ENCODE results near the gene USP2.
A peak's percentile ranks its signal among the peaks of the same experiment; 100 is the strongest.

The USP2 gene

GRCh38 chr11:119320776-119321524, 60.5 kb downstream of the USP2 start:
- DNase-seq (ENCODE audit: low spot score) = peak; percentile 37

DNA sequence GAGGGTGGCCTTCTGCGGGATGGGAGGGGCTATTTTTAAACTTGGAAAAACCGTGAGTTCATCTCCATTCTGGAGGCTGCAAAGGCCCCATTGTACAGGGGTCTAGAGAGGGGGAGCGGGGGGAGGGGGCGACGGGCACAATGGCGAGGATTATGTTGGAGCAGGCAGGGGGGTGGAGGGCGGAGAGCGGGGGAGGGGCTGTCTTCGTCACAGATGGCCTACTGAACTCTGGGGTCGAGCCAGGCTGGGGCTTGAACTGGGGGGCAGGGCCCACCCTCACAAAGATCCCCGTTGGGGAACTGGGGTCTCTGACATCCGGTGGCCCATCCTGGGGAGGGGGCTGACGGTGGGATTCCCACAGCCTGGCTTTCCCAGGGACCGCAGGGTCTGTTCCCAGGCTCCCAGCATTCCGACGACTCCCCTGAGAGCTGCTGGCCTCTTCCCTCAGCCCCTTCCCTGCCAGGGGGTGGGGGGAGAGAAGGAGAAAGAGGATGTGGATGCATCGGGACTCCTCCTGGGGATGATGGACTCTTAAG, 61.2 kb downstream of the USP2 start:
- no peak for DNase-seq (ENCODE audit: low spot score)

GRCh38 chr11:119319700-119320239, 61.7 kb downstream of the USP2 start:
- DNase-seq (ENCODE audit: low spot score) = no peak

DNA sequence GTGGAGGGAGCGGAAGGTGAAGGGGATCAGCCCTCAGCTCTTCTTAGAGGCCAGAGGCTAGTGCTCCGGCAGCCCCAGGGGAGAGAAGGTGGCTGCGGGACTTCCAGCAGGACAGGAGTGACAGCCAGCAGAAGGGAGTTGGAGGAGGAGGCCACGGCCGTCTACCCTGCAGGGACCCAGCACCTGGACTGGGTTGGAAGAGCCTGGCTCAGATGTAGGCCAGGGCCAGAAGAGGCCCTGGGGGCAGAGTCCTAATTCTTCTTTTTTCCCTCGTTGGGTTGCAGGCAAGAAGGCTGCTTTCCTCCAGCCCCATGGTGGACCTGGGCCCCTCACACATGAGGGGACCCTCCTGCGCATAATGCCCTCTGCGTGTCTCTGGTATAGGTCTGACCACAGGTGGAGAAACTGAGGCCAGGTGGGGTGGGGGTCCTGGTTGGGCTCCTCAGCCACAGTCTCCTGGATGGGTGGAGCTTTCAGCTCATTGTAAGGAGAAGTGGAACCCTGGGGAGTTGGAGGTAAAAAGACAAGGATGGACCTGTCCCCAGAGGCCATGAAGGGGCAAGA, 62.3 kb downstream of the USP2 start:
- DNase-seq (ENCODE audit: low spot score) = no peak

GRCh38 chr11:119318240-119319135, 63.0 kb downstream of the USP2 start:
- DNase-seq (ENCODE audit: low spot score) = peak; percentile 24

- DNase-seq (ENCODE audit: low spot score) = no peak
These were observed 63.8 kb downstream of the USP2 start for GRCh38 chr11:119317592-119318239.

DNA sequence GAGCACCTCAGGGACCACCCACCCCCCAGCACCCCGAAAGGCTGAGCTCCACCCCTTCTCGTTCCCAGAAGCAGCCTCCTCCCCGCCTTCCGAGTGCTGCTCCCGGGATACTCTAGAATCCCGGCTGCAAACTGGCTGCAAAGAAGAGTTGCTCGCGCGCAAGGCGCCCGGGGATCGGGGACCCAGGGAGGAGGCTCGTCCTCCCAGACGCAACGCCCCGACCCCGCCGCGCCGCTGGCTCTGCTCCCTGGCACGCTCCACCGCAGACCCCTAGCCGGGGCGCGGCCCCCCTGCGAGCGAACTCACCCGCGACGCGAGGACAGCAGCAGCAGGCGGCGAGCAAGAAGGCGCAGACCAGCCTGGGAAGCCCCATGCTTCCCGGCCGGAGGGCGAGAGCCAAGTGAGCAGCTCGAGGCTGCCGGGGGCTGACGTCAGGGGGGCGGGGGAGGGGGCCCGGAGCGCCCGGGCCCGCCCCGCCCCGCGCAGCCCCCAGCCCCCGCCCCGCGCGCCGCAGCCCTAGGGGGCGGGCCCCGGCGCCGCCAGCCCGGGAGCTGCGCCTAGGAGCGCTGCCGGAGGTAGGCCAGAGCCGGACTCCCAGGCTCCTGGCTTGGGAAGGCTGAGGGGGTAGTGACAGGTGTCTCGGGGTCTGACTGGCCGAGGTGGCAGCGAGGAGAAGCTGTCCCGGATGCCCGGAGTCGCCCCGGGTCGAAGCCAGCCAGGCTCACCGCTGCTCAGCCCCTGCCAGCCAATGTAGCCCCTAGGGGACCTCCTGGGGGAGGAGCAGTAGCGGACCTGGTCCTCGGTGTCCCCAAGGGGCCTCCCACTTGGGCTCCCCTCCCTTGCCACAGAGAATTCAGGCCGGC, 64.5 kb downstream of the USP2 start, which contains the start of gene MCAM:
Gene MCAM, minus strand, starts transcription at position 402 of the 863 bp plus-strand sequence. Its CDS starts 29 bp downstream, at position 373.
- no peak for DNase-seq (ENCODE audit: low spot score)

DNA sequence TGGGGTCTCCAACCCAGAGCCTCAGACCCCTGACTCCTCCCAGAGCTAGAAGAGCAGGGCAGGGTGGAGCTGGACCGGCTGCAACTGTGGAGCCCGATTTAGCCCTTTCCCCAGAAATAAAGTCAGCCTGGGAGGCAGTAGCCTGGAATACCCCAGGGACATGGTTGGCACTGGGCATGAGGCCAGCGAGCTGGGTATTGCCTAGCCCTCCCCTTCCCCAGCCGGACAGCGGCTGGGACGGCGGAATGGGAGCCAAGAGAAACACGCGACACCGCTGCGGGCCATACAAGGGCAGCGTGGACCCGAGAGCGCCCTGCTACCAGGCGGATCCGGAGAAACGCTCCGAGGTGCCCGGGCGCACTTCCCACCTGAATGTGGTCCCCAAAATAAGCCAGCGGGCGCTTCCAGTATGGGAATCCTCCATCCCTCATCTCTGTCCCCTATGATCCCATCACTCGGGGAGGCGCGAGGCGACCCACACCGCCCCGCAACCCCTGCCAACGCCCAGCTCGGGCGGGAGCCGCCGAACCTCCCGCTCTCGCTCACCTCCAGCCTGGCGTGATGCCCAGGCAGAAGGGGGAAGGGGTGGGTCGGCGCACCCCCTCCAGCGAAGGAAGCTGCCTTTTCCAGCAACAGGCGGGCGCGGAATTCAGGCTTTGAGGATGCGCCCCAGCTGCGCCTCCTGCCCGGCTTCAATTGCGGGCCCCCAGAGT, 65.3 kb downstream of the USP2 start:
- no peak for DNase-seq (ENCODE audit: low spot score)

GRCh38 chr11:119315131-119316015, 66.1 kb downstream of the USP2 start:
- DNase-seq (ENCODE audit: low spot score) = peak; percentile 25

GRCh38 chr11:119314726-119315125, 66.8 kb downstream of the USP2 start:
- no peak for DNase-seq (ENCODE audit: low spot score)

DNA sequence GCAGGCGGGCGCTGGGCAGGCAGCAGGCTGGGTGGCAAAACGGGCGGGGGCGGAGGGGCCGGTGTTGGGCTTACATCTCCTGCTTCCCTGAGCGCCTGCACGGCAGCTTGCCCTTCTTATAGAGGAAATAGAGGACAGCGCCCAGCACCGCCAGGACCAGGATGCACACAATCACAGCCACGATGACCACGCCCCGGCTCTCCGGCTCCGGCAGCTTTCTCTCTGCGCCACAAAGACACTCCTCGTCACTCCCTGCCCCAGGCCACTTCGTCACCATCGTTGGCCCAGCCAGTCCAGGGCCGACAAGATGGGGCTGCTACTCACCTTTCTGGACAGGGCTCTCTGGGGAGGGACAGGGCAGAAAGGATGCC, 70.8 kb downstream of the USP2 start:
- DNase-seq (ENCODE audit: low spot score) = no peak

DNA sequence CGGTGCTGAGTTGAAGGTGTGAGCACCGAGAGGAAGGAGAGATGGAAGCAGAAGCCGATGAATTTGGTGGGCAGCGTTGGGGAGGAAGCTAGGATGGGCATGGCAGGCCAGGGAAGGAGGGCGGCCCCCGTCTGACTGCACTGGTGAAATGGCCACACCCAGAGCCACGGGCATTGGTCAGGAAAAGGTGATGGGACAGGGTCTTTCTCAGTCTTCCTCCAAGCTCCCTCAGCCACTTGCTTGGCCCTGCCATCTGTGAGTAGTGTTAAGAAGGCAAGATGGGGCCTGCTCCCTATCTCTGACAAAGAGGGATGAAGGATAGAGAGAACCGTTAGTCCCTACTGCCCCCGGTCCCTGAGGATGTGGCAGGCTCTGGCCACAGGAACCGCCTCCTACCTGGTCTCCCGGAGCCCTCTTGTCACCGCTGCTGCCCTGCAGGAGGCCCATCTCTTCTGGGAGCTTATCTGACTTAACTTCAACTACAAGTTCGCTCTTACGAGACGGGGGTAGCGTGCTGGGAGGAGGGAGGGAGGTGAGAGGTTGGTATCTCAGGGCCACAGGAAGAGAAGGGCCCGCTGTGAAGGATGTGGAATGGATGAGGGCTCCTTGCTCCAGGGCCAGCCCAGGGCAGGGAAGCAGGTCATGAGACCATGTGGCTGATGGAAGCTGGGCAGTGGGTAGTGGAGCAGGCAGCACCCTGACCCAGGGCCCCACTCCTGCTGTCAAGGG, 71.4 kb downstream of the USP2 start:
- no peak for DNase-seq (ENCODE audit: low spot score)

DNA sequence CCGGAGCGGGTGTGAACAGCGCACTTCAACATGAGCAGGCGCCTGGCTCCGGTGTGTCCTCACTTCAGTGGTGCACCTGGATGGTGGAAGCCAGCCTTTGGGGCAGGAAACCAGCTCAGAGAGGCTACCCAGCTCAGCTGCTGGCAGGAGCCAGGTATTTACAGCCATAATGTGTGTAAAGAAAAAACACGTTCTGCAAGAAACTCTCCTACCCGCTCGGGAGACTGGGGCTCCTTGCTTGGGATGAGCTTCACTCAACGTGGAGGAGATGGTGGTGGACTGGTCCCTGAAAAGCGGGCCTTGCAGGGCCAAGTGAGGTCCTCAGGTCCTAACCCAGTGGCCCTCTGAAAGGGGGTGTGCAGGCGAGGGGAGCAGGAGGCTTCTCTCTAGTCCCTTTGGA, 72.1 kb downstream of the USP2 start:
- DNase-seq (ENCODE audit: low spot score) = no peak

DNA sequence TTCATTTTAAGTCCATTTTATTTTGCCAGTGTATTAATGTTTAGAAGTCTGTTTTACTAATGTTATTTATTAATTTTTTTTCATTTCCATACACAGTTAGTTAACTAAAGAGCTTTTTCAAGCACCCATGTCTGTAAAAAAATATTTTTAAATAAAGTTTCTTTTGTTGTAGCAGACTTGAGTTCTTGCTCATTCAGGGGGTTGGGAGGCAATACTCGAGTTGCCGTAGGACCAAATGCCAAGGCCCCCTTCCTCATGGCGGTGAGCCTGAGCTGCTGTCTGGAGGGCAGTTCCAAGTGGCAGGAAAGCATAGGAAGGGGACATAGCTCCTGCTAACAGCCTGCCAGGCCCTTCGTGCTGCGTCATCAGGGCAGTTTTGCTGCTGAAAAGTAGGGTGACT, 73.5 kb downstream of the USP2 start:
- no peak for DNase-seq (ENCODE audit: low spot score)

DNA sequence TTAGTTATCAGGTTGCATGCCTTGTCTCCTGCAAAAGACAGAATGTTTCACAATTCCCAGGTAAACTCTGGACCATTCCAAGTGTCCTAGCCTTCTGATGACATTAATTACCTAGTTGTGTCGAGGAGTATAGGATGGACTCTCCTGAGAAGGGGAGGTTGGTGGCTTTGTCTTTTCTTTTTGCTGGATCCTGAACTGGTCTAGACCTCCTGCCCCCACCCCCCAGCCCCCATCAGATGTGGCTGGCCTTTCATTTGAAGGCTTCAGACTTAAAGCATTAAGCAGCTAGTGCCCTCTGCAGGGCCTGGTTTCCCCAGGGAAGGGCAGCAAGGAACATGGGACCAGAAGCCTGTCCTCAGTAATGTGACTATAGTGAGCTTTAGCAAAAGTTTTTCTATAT, 74.3 kb downstream of the USP2 start:
- no peak for DNase-seq (ENCODE audit: low spot score)

DNA sequence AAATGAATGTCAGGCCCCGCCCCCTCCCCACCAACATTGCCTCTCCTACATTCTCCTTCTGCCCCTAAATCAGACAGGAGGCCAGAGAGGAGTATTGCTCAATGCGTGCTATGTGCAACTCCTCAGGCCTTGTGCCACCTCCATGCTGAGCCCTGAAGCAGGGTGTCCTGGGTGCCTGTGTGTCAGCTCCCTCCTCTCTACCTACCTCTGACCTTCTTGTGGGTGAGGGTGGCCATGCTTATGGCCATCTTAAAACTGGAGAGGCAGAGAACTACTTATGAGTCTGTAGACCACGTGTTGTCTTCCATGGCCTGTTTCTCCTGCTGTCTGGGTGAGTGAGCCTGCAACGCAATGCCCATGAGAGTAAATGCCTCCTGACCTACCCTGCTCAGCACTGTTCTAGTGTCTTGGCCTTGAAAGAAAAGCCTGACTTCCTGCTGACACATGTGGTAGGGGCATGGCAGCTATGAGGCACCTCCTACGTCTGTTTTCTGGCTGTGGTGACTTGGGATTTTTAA, 75.1 kb downstream of the USP2 start:
- no peak for DNase-seq (ENCODE audit: low spot score)

DNA sequence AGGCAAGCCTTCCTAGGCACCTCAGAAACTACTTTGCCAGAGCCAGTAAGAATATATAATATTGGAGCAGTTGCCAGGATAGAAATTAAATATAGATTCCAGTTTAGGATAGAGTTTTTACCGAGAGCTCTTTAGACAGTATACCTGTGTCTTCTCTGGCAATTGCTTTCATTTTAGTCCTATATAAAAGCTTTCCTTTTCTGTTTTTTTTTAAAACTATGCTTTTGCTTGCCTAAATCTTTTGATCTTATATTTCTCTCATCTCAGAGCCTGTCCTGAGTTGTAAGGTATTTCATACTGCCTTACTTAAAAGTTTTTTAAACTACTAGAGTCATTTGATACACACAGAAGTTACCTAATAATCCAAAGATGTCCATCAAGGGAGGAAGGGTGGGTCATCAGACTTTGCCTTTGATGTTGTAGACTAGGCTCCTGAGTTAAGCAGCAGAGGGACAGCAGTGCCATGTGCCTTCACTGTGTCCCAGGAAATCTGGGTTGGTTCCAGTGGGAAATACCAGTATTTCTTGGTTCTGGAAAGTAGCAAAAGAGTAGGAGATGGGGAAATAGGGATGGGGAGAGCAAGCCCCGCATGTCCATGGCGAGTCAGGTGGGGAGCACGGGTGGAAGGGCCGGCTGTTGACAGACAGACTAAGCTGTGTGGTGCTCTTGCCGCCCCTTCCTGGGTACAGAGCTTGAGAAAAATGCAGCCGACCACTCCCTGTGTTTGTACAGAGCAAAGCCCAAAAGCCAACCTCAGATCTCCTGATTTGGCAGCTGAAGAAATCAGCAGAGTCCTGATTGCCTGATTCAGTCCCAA, 75.7 kb downstream of the USP2 start:
- no peak for DNase-seq (ENCODE audit: low spot score)

All from CD4-positive, alpha-beta T cell treated with Interleukin-15 for 4 hours (primary cell).